Astrocyte of the cerebellum (primary cell): ENCODE results near the gene CEP68.
"Not testable (repeated sequence)": the region's sequence is repeated elsewhere in the genome, so short reads cannot be mapped to it uniquely, and the experiment has no call there.

Source experiments
- DNase-seq: peaks from one replicate; pipeline ENCODE4 v3.0.0-alpha.2; 2011; ENCODE audit warnings: low read depth
- H3K4me3 ChIP-seq: 2 replicates; pipeline ENCODE4 v1.5.1; 2011; ENCODE audit warnings: mild to moderate bottlenecking, low read depth, low read length, moderate library complexity
- in situ Hi-C: cut with HindIII; loops from 2 replicates; pipeline ENCODE4 v1.10.0; 2017; ENCODE audit warnings: low sequenced_read_pairs
- TF ChIP-seq, protein P1 (sequence below): IDR thresholded peaks from 2 replicates; pipeline ENCODE4 v1.5.1; 2012; ENCODE audit warnings: low read length, low read depth, moderate library complexity, mild to moderate bottlenecking; ENCODE audit errors: missing control alignments

The CEP68 gene

DNA sequence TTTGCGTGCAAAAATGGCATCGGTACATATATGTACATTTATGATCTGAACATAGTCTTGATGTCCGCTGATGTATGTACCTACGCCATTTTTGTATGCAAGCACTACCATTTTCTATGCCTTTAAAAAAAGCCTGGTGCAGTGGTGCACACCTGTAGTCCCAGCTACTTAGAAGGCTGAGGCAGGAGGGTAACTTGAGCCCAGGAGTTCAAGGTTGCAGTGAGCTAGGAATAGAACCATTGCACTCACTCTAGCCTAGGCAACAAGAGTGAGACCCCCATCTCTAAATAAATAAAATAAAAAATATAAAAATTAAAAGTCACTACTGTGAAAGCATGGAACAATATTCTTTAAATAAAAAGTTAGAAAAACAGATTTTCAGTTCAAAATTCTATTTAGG is 57.0 kb downstream of the CEP68 start:
- in situ Hi-C loops: no loop called here
- DNase-seq: no peak
- H3K4me3 ChIP-seq: no peak overlapping the region
- TF ChIP-seq, protein P1, sequence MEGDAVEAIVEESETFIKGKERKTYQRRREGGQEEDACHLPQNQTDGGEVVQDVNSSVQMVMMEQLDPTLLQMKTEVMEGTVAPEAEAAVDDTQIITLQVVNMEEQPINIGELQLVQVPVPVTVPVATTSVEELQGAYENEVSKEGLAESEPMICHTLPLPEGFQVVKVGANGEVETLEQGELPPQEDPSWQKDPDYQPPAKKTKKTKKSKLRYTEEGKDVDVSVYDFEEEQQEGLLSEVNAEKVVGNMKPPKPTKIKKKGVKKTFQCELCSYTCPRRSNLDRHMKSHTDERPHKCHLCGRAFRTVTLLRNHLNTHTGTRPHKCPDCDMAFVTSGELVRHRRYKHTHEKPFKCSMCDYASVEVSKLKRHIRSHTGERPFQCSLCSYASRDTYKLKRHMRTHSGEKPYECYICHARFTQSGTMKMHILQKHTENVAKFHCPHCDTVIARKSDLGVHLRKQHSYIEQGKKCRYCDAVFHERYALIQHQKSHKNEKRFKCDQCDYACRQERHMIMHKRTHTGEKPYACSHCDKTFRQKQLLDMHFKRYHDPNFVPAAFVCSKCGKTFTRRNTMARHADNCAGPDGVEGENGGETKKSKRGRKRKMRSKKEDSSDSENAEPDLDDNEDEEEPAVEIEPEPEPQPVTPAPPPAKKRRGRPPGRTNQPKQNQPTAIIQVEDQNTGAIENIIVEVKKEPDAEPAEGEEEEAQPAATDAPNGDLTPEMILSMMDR: no peak

DNA sequence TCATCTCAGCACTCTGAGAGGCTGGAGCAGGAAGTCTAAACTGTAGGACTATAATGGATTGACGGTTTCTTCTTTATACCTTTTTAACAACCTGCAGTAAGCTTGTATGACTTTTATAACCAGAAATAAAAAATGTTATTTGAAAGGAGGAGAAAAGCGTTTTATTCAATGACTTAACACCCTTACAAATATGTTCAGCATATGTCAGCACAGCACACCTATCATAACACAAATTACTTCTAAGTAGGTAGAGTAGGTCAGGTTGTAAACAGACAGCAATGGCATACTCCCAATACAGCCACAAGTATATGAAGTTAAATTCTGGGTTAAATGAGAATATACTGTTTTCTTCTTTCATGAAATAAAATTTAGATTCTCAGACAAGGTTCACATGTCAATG is 57.6 kb downstream of the CEP68 start:
- no peak for DNase-seq
- in situ Hi-C loops: no loop called here
- TF ChIP-seq, protein P1: no peak
- H3K4me3 ChIP-seq: no peak overlapping the region

DNA sequence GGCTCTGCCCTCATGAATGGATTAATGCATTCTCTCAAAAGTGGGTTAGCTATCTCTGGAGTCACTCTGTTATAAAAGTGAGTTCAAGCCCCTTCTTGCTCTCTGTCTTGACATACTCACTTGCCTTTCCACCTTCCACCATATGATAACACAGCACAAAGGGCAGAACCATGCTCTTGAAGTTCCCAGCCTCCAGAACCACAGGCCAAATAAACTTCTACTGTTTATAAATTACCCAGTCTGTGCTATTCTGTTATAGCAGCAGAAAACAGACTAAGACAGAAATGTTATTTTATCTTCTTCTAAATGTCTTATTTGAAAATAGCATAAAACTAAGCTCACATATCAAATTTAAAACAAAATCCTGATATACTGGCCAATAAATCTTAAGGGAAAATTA is 58.7 kb downstream of the CEP68 start:
- TF ChIP-seq, protein P1: no peak
- DNase-seq: no peak
- H3K4me3 ChIP-seq: no peak overlapping the region
- in situ Hi-C loops: no loop called here

DNA sequence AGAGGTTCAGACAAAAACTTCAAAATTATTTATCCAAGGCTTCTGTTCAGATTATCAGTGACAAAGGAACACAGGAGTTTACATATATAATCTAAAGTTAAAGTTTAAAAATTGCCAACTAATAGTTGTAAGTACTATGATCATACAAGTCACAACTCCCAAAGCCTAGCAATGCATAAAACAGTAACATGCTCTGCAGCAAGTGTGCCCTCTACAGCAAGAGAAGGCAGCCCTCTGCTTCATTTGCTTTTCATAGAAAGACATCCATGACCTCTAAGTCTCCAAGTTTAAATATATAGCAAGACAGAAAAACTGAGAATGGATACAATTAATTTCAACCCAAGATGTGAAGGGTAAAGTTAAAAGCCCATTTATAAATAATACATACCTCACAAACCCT is 60.4 kb downstream of the CEP68 start:
- TF ChIP-seq, protein P1: no peak
- in situ Hi-C loops: no loop called here
- DNase-seq: no peak
- H3K4me3 ChIP-seq: no peak overlapping the region

DNA sequence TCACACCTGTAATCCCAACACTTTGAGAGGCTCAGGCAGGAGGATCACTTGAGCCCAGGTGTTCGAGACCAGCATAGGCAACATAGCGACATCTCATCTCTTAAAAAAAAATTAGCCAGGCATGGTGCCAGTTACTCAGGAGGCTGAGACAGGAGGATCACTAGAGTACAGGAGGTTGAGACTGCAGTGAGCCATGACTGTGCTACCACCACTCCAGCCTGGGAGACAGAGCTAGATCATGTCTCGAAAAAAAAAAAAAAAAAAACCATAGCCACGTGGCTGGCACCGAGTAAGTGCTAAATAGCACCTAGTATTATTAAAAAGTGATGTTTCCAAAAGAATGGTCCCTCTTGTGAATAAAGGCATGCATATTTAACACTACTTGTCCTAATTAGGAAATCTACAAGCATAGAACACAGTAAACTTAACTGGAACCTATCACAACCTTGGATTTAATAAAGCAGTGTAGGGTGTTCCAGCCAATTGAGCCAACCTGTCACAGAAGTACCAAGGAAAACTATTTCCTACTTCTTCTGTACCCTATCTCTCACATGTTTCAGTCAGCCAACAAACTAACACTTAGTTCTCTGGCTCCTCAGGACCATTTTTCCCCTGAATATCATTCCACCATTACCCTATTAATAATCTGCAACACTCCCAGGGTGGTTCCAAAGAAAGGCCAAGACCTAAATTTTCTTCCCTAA is 64.9 kb downstream of the CEP68 start:
- in situ Hi-C loops: no loop called here
- DNase-seq: no peak
- TF ChIP-seq, protein P1: no peak
- no peak overlapping the region for H3K4me3 ChIP-seq

DNA sequence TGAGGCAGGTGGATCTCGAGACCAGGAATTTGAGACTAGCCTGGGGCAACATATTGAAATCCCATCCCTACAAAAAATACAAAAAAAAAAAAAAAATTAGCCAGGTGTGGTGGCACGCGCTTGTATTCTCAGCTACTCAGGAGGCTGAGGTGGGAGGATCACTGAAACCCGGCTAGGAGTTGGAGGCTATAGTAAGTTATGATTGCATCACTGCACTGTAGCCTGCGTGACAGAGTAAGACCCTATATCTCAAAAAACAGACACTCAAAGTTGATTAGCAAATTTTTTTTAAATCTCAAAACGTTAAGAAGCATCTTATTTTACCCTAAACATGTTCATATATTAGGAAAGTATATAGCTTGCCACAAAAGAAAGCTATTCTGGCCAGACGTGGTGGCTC is 66.1 kb downstream of the CEP68 start:
- TF ChIP-seq, protein P1: no peak
- DNase-seq: no peak
- no peak overlapping the region for H3K4me3 ChIP-seq
- in situ Hi-C loops: no loop called here

DNA sequence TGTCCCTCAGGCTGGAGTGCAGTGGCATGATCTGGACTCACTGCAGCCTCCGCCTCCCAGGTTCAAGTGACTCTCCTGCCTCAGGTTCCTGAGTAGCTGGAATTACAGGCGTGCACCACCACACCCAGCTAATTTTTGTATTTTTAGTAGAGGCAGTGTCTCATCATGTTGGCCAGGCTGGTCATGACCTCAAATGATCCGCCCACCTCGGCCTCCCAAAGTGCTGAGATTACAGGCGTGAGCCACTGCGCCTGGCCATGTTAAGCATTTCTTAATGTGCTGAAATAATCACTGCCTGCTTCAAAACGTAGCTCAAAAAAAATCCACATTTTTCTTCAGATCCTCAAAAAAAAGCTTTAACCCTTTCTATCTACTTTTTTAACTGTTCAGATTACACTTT is 69.2 kb downstream of the CEP68 start:
- DNase-seq, H3K4me3 ChIP-seq: not testable (repeated sequence)
- in situ Hi-C loops: loop anchor here (5.0 kb wide), 1 partner anchor 53 kb away; no protein-coding TSS in a partner anchor
